Hepatocyte (in vitro differentiated cells): ENCODE measurements around the gene PARD3B.

Experiments used
- EZH2 ChIP-seq: fragments of 200-600 bp; sonication (generic); IDR thresholded peaks from 2 replicates; pipeline ENCODE4 v1.6.1; 2016; ENCODE audit warnings: antibody characterized with exemption, mild to moderate bottlenecking, borderline replicate concordance
- TF ChIP-seq, protein P1 (sequence below): fragments of 200-600 bp; sonication (generic); IDR thresholded peaks from 2 replicates; pipeline ENCODE4 v1.5.1; 2016; ENCODE audit warnings: antibody characterized with exemption, mild to moderate bottlenecking; ENCODE audit not compliant: poor library complexity

DNA sequence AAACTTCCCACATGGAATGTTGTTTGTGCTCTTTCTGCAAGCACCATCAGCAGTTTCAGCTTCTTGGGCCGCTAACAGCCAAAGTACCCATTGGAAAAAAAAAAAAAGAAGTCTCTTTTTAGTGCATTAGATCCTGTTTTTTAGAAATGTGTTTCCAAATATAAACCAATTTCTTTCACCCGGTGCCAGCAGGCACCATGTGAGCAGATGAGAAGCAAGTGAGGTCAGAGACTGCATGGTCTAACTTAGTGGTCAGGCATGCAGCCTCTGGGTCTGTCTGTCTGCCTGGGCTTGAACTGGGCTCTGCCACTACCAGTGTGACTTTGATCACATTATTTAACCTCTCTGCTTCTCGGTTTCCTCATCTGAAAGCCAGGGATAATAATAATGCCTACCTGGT, 1061.9 kb downstream of the PARD3B start:
- TF ChIP-seq, protein P1, sequence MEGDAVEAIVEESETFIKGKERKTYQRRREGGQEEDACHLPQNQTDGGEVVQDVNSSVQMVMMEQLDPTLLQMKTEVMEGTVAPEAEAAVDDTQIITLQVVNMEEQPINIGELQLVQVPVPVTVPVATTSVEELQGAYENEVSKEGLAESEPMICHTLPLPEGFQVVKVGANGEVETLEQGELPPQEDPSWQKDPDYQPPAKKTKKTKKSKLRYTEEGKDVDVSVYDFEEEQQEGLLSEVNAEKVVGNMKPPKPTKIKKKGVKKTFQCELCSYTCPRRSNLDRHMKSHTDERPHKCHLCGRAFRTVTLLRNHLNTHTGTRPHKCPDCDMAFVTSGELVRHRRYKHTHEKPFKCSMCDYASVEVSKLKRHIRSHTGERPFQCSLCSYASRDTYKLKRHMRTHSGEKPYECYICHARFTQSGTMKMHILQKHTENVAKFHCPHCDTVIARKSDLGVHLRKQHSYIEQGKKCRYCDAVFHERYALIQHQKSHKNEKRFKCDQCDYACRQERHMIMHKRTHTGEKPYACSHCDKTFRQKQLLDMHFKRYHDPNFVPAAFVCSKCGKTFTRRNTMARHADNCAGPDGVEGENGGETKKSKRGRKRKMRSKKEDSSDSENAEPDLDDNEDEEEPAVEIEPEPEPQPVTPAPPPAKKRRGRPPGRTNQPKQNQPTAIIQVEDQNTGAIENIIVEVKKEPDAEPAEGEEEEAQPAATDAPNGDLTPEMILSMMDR: no peak
- TF ChIP-seq EZH2: no peak
